Thymus (tissue), 11 donors: ENCODE results near the gene MMP2. TPM values are rescaled to one million over a fixed set of nuclear protein-coding genes. Genes with fewer than 3 reads are reported as not detected.
A peak's percentile ranks its signal among the peaks of the same experiment; 100 is the strongest.

ENCODE experiments used
- DNase-seq, 9 donors: peaks; one replicate each; pipeline ENCODE4 v3.0.0-alpha.2; 2013; ENCODE audit warnings: low spot score in 9 of 9, low read depth in 6 of 9, missing footprints in 1 of 9
- H3K27ac ChIP-seq, 2 donors: one replicate each; pipeline ENCODE4 v1.5.1; 2013; ENCODE audit warnings: control low read depth in 1 of 2, low read depth in 1 of 2, low read length in 1 of 2, mild to moderate bottlenecking in 1 of 2, moderate library complexity in 1 of 2
- H3K27me3 ChIP-seq, 2 donors: one replicate each; pipeline ENCODE4 v1.5.1; 2013; ENCODE audit warnings: low read length in 1 of 2; ENCODE audit not compliant: control insufficient read depth in 2 of 2, insufficient read depth in 1 of 2
- H3K36me3 ChIP-seq, 2 donors: one replicate each; pipeline ENCODE4 v1.5.1; 2013; ENCODE audit warnings: low read length in 1 of 2, mild to moderate bottlenecking in 1 of 2, moderate library complexity in 1 of 2; ENCODE audit not compliant: control insufficient read depth in 2 of 2, insufficient read depth in 2 of 2
- H3K4me1 ChIP-seq, 2 donors: one replicate each; pipeline ENCODE4 v1.5.1; 2013; ENCODE audit warnings: low read length in 2 of 2; ENCODE audit not compliant: control insufficient read depth in 2 of 2, insufficient read depth in 2 of 2
- H3K4me3 ChIP-seq, 2 donors: one replicate each; pipeline ENCODE4 v1.5.1; 2013; ENCODE audit warnings: low read length in 2 of 2, control low read depth in 1 of 2, mild to moderate bottlenecking in 1 of 2
- H3K9me3 ChIP-seq, 2 donors: one replicate each; pipeline ENCODE4 v1.5.1; 2013; ENCODE audit warnings: low read length in 1 of 2, mild to moderate bottlenecking in 1 of 2; ENCODE audit not compliant: control insufficient read depth in 2 of 2, insufficient read depth in 1 of 2
- WGBS: extraction: QIAGEN DNeasy Blood & Tissue Kit; methylation state at CpG from one replicate; pipeline ENCODE4 v1.1.7; 2013; 5-methylcytosine and 5-hydroxymethylcytosine counted together
- polyA plus RNA-seq: library from polyadenylated mRNA; stranded (reverse); fragments of 200-250 nt; gene quantifications from one replicate; pipeline ENCODE4 v1.2.3, GENCODE V29; 2013
- total RNA-seq: library from RNA; stranded (reverse); fragments of 120-200 nt; gene quantifications from one replicate; pipeline ENCODE4 v1.2.4, GENCODE V29; 2013
- donor health status: healthy.

The MMP2 gene
- total and polyA plus RNA-seq, 2 donors = 8.5 to 14.3 TPM

DNA sequence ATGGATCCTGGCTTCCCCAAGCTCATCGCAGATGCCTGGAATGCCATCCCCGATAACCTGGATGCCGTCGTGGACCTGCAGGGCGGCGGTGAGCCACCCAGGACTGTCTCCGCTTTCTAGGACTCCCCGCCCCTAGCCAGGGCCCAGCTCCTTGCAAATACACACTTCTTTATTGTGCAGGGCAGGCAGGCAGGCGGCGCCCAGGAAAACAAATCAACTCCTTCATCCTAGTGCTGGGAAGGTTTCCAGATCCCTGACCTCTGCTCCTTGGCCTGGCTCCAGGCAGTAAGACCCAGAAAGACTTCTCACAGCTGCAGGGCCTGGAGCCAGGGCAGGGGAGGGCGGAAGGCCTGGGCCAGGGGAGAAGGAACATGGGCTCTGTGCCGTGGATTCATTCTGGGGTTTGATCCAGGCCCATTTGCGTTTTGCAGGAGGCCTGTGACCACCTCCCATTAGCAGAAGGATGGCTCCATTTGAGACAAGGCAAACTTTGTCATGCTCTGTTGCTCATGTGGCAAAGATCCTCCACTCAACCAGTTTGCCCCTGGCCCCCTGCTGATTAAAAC is 23.9 kb downstream of the MMP2 start:
- DNase-seq = no peak
- H3K4me1 ChIP-seq = peaks cover 0 to 14% of the 10 kb centered on the region in 2 donors
- 94% methylated on average over 13 of the region's 13 CpGs for WGBS

GRCh38 chr16:55503726-55504550 is 24.9 kb downstream of the MMP2 start:
- no peak overlapping the region for H3K27ac ChIP-seq
- no peaks in the 10 kb centered on the region for H3K9me3 ChIP-seq
- H3K4me1 ChIP-seq = peaks cover 0 to 14% of the 10 kb centered on the region in 2 donors
- 97% methylated on average over 8 of the region's 8 CpGs for WGBS
- peaks cover under 1 to 3% of the 10 kb centered on the region in 2 donors for H3K27me3 ChIP-seq
- H3K4me3 ChIP-seq = no peak overlapping the region
- no peak for DNase-seq
- no peaks in the 10 kb centered on the region for H3K36me3 ChIP-seq

More for the DNA sequence above, 23.9 kb downstream of the MMP2 start:
- no peak overlapping the region for H3K4me3 ChIP-seq
- H3K36me3 ChIP-seq = no peaks in the 10 kb centered on the region
- no peak overlapping the region for H3K27ac ChIP-seq
- no peaks in the 10 kb centered on the region for H3K9me3 ChIP-seq
- no peaks in the 10 kb centered on the region for H3K27me3 ChIP-seq

DNA sequence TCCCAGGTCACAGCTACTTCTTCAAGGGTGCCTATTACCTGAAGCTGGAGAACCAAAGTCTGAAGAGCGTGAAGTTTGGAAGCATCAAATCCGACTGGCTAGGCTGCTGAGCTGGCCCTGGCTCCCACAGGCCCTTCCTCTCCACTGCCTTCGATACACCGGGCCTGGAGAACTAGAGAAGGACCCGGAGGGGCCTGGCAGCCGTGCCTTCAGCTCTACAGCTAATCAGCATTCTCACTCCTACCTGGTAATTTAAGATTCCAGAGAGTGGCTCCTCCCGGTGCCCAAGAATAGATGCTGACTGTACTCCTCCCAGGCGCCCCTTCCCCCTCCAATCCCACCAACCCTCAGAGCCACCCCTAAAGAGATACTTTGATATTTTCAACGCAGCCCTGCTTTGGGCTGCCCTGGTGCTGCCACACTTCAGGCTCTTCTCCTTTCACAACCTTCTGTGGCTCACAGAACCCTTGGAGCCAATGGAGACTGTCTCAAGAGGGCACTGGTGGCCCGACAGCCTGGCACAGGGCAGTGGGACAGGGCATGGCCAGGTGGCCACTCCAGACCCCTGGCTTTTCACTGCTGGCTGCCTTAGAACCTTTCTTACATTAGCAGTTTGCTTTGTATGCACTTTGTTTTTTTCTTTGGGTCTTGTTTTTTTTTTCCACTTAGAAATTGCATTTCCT is 26.5 kb downstream of the MMP2 start:
- Histone ChIP-seq H3K36me3 (no peaks in the 10 kb centered on the region), H3K27ac (no peak overlapping the region), H3K4me1 (peaks cover 9 to 12% of the 10 kb centered on the region in 2 donors), H3K4me3 (no peak overlapping the region), H3K9me3 (no peaks in the 10 kb centered on the region), H3K27me3 (peaks cover 3 to 8% of the 10 kb centered on the region in 2 donors)
- no peak for DNase-seq
- WGBS = 96% methylated on average over 10 of the region's 10 CpGs

DNA sequence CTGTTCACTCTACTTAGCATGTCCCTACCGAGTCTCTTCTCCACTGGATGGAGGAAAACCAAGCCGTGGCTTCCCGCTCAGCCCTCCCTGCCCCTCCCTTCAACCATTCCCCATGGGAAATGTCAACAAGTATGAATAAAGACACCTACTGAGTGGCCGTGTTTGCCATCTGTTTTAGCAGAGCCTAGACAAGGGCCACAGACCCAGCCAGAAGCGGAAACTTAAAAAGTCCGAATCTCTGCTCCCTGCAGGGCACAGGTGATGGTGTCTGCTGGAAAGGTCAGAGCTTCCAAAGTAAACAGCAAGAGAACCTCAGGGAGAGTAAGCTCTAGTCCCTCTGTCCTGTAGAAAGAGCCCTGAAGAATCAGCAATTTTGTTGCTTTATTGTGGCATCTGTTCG is 27.1 kb downstream of the MMP2 start:
- Histone ChIP-seq H3K27ac (no peak overlapping the region), H3K4me1 (peaks cover 5 to 12% of the 10 kb centered on the region in 2 donors), H3K36me3 (no peaks in the 10 kb centered on the region), H3K27me3 (peaks cover 3 to 8% of the 10 kb centered on the region in 2 donors), H3K9me3 (no peaks in the 10 kb centered on the region), H3K4me3 (no peak overlapping the region)
- DNase-seq = no peak
- 92% methylated on average over 7 of the region's 7 CpGs for whole genome bisulfite sequencing

GRCh38 chr16:55506708-55507107 is 27.7 kb downstream of the MMP2 start:
- Histone ChIP-seq H3K27me3 (peaks cover 3 to 8% of the 10 kb centered on the region in 2 donors), H3K27ac (no peak overlapping the region), H3K36me3 (no peaks in the 10 kb centered on the region), H3K4me3 (no peak overlapping the region), H3K9me3 (no peaks in the 10 kb centered on the region), H3K4me1 (peaks cover 5 to 12% of the 10 kb centered on the region in 2 donors)
- no peak for DNase-seq
- 49% methylated on average over 4 of the region's 4 CpGs for WGBS

DNA sequence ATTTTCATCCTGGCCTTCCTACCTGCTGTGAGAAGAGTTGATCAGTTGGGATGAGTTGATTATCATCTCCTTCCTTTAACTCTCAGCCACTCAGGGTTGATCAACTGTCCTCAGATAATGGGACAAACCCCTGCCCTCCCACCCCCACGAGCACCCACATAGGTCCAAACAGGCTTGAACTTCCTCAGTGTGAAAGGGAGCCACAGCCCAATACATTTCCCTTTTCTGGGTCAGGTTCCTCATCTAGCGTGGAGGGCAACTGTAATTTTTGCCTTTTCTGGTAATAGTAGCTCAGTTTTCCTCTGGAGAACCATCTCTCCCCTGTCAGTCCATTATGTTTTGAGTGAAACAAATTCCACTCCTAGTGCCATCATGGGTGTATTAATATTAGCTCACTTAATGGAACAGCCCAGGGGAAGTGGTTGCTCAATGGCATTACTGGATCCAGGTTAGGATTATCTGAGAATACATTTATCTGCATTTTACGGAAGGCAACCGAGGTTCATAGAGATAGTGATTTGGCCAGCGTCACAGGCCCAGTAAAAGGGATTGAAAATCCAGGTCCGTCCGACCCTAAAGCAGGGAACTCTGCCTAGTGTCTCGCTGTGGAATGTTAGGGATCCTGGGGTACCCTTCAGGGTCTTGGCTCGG is 29.4 kb downstream of the MMP2 start:
- peaks cover 5 to 12% of the 10 kb centered on the region in 2 donors for H3K4me1 ChIP-seq
- no peak for DNase-seq
- no peaks in the 10 kb centered on the region for H3K9me3 ChIP-seq
- no peak overlapping the region for H3K4me3 ChIP-seq
- H3K27me3 ChIP-seq = peaks cover 3 to 8% of the 10 kb centered on the region in 2 donors
- WGBS = 72% methylated on average over 9 of the region's 9 CpGs
- H3K27ac ChIP-seq = no peak overlapping the region
- H3K36me3 ChIP-seq = no peaks in the 10 kb centered on the region

- H3K36me3 ChIP-seq = no peaks in the 10 kb centered on the region
- peak within 1 kb of the TSS; percentile 40 to 55 for H3K4me3 ChIP-seq
- peaks cover 3 to 8% of the 10 kb centered on the region in 2 donors for H3K27me3 ChIP-seq
- H3K9me3 ChIP-seq = no peaks in the 10 kb centered on the region
- peaks cover 5 to 12% of the 10 kb centered on the region in 2 donors for H3K4me1 ChIP-seq
- 1% methylated on average over 61 of the region's 61 CpGs for WGBS
- DNase-seq = peak; percentile 40 to 82 (median 56)
- peak within 1 kb of the TSS in 1 of 2 donors; percentile 25 for H3K27ac ChIP-seq
Observed at GRCh38 chr16:55508941-55509931, 30.2 kb downstream of the MMP2 start, which contains the start of gene LPCAT2. LPCAT2 (plus strand) TSS chr16:55509072; CDS start chr16:55509182, 110 bp downstream.

GRCh38 chr16:55510185-55510805 is 31.3 kb downstream of the MMP2 start:
- H3K9me3 ChIP-seq = no peaks in the 10 kb centered on the region
- H3K27ac ChIP-seq = no peak overlapping the region
- 9% methylated on average over 4 of the region's 4 CpGs for WGBS
- DNase-seq = peak in 1 of 9 donors; percentile 11
- H3K27me3 ChIP-seq = peaks cover 3 to 8% of the 10 kb centered on the region in 2 donors
- H3K4me1 ChIP-seq = peaks cover 5 to 12% of the 10 kb centered on the region in 2 donors
- no peaks in the 10 kb centered on the region for H3K36me3 ChIP-seq
- no peak overlapping the region for H3K4me3 ChIP-seq
